AG09319 (cell line): ENCODE data around the gene MAN2A2.
A peak's percentile ranks its signal among the peaks of the same experiment; 100 is the strongest.

ENCODE experiments used
- DNase-seq: peaks from one replicate; pipeline ENCODE4 v3.0.0-alpha.2; 2010; ENCODE audit warnings: low read depth; ENCODE audit errors: extremely low read depth
- CTCF ChIP-seq: IDR thresholded peaks from 2 replicates; pipeline ENCODE4 v1.5.1; 2011; ENCODE audit warnings: low read depth, mild to moderate bottlenecking, inconsistent platforms, low read length, moderate library complexity

The MAN2A2 gene

DNA sequence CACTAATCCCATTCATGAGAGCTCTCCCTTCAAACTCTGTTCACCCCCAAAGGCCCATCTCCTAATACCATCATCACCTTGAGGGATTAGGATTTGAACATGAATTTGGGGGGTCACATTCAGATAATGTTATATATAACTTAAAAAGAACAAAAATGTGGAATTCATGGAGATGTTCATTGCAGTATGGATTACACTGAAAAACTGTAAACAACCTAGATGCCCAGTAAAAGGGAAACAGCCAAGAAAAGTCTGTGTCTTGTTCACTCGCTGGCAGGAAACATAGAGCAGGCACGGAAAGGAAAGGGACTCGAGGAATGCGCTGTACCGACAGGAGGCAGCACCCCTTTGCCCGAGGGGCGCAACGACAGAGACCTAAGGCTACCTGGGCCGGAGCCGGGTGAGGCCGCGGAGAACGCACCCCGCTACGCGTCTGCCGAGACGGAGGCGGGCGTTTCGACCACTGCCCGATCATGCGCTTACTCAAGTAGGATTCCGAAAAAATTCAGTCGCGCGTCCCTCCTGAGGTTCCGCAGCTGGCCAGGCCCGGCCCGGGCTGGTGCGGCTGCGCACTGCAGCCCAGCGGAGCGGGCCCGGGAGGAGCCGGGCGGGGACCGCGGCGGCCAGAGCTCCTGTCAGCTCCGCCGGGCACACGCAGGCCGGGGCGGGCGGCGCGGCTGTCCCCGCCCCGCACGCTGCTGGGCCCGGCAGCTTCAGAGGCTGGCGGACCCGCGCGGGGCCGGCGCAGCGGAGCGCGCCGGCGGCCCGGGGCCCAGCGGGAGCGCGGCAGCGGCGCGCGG lies 862 bp upstream of the MAN2A2 start:
- peak; percentile 47 for DNase-seq
- peak; percentile 88 for TF ChIP-seq CTCF

GRCh38 chr15:90903733-90904536 lies 833 bp downstream of the MAN2A2 start:
- no peak for TF ChIP-seq CTCF
- DNase-seq: no peak

GRCh38 chr15:90904746-90905145 lies 1.6 kb downstream of the MAN2A2 start:
- no peak for DNase-seq

GRCh38 chr15:90905306-90906180 lies 2.4 kb downstream of the MAN2A2 start:
- DNase-seq: no peak
- TF ChIP-seq CTCF: no peak

More at GRCh38 chr15:90904746-90905145, 1.6 kb downstream of the MAN2A2 start:
- no peak for TF ChIP-seq CTCF

- TF ChIP-seq CTCF: no peak
- DNase-seq: no peak
Measured at GRCh38 chr15:90906181-90906849, 3.2 kb downstream of the MAN2A2 start.

GRCh38 chr15:90907051-90907660 lies 4.1 kb downstream of the MAN2A2 start:
- TF ChIP-seq CTCF: no peak
- DNase-seq: no peak
